Spleen (tissue), 7 donors: ENCODE measurements around the gene DPYSL4.

Source experiments
- POLR2A ChIP-seq, 3 donors: fragments of 450-650 bp; IDR thresholded peaks; one replicate each; pipeline ENCODE4 v1.5.1; 2017; ENCODE audit warnings: antibody characterized with exemption in 3 of 3, mild to moderate bottlenecking in 1 of 3
- TF ChIP-seq, protein P1 (sequence below), 11 experiments: fragments of 200-600 bp in 7 of 11; fragments of 450-650 bp in 4 of 11; sonication (generic) in 4 of 11; IDR thresholded peaks in 8 of 11; conservative IDR thresholded peaks in 3 of 11; 1 replicate in 7 of 11; 2 replicates in 4 of 11; pipeline versions ENCODE4 v1.4.0 to v1.8.0; 2016 to 2021; ENCODE audit warnings: antibody characterized with exemption in 11 of 11, inconsistent platforms in 4 of 11, mild to moderate bottlenecking in 1 of 11
- donor health status: DM: no; HTN: no; CAD: no; lungs with moderate emphysema.
- donor health status: DM: no; HTN: no; CAD: no.
- donor health status: DM: no; HTN: no; CAD: no.

DNA sequence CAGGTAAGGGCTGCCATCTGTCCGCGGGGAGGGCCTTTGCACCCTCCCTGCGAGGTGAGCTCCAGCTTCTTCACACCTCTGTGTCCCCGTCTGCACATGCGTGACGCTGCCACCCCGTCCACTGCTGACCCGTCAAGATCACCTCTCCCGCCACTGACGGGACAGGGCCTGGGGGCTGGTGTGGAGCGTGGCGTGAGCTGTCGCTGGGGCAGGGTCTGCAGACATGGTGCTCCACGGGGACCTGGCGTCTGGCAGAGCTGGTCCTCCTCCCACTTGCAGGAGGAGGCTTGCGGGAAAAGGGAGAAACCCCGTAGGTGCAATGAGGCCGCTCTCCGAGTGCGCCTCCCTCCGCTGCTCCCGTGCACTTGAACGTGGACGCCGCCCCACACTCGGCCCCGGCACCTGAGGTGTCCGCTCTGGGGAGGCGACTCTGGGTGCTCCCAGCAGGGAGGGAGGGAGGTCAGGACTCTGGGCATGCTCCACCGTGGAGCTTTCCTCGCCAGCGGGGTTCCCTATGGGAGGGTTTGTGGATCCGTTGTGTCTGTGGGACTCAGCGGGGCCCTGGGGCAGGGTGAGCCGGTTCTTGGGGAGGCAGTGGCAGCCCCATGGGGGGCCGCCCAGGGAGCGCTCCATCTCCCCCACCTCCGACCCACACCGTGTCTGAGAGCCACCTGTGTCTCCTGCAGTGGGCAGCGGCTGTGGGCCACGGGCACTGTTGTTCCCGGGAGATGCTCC lies 17.6 kb upstream of the DPYSL4 start:
- no peak for TF ChIP-seq POLR2A (IDR thresholded peaks at IDR 0.05)
- TF ChIP-seq, protein P1, sequence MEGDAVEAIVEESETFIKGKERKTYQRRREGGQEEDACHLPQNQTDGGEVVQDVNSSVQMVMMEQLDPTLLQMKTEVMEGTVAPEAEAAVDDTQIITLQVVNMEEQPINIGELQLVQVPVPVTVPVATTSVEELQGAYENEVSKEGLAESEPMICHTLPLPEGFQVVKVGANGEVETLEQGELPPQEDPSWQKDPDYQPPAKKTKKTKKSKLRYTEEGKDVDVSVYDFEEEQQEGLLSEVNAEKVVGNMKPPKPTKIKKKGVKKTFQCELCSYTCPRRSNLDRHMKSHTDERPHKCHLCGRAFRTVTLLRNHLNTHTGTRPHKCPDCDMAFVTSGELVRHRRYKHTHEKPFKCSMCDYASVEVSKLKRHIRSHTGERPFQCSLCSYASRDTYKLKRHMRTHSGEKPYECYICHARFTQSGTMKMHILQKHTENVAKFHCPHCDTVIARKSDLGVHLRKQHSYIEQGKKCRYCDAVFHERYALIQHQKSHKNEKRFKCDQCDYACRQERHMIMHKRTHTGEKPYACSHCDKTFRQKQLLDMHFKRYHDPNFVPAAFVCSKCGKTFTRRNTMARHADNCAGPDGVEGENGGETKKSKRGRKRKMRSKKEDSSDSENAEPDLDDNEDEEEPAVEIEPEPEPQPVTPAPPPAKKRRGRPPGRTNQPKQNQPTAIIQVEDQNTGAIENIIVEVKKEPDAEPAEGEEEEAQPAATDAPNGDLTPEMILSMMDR (IDR thresholded peaks at IDR 0.05 in 8 of 11, conservative IDR thresholded peaks at IDR 0.05 in 3 of 11), result no peak
